ENCODE data around the gene GSTO1. TPM values are rescaled to one million over a fixed set of nuclear protein-coding genes. Genes with fewer than 3 reads are reported as not detected.
A peak's percentile ranks its signal among the peaks of the same experiment; 100 is the strongest.
"Not testable (repeated sequence)": the region's sequence is repeated elsewhere in the genome, so short reads cannot be mapped to it uniquely, and the experiment has no call there.

GSTO1 gene
- total and polyA plus RNA-seq, 2 donors from 2014 or later, result 83.7 to 263 TPM

GRCh38 chr10:104245066-104245632 is 9.5 kb upstream of the GSTO1 start:
- H3K4me3 ChIP-seq (ENCODE audit: low read length in 3 of 3), result no peak overlapping the region
- DNase-seq, result peak in 1 of 5 donors; percentile 58
- no peak overlapping the region for H3K27ac ChIP-seq (ENCODE audit: low read depth in 2 of 2, low read length in 2 of 2)
- H3K36me3 ChIP-seq (ENCODE audit: control insufficient read depth in 2 of 3, insufficient read depth in 3 of 3, low read length in 3 of 3), result no peaks in the 10 kb centered on the region
- no peak for FAIRE-seq
- TF ChIP-seq CTCF (IDR thresholded peaks at IDR 0.05; ENCODE audit: borderline replicate concordance, extremely low read depth, insufficient read depth), result no peak
- H3K9ac ChIP-seq (ENCODE audit: low read length in 3 of 3), result no peak overlapping the region
- H3K27me3 ChIP-seq (ENCODE audit: control insufficient read depth, insufficient read depth, low read length), result no peaks in the 10 kb centered on the region
- no peaks in the 10 kb centered on the region for H3K4me1 ChIP-seq (ENCODE audit: control insufficient read depth in 2 of 3, insufficient read depth in 2 of 3, low read depth in 1 of 3, low read length in 3 of 3)
- intact Hi-C loops (cut with DNase I), result no loop called here
- no peaks in the 10 kb centered on the region for H3K9me3 ChIP-seq (ENCODE audit: control insufficient read depth in 2 of 3, insufficient read depth in 1 of 3, low read length in 3 of 3)

GRCh38 chr10:104246976-104247375 is 7.7 kb upstream of the GSTO1 start:
- no peak for FAIRE-seq
- Histone ChIP-seq H3K4me3 (ENCODE audit: low read length in 3 of 3) (no peak overlapping the region), H3K27me3 (ENCODE audit: control insufficient read depth, insufficient read depth, low read length) (no peaks in the 10 kb centered on the region), H3K27ac (ENCODE audit: low read depth in 2 of 2, low read length in 2 of 2) (no peak overlapping the region), H3K9me3 (ENCODE audit: control insufficient read depth in 2 of 3, insufficient read depth in 1 of 3, low read length in 3 of 3) (no peaks in the 10 kb centered on the region), H3K9ac (ENCODE audit: low read length in 3 of 3) (no peak overlapping the region), H3K36me3 (ENCODE audit: control insufficient read depth in 2 of 3, insufficient read depth in 3 of 3, low read length in 3 of 3) (no peaks in the 10 kb centered on the region), H3K4me1 (ENCODE audit: control insufficient read depth in 2 of 3, insufficient read depth in 2 of 3, low read depth in 1 of 3, low read length in 3 of 3) (peaks cover 0 to 3% (median 0%) of the 10 kb centered on the region in 3 donors)
- no peak for TF ChIP-seq CTCF (IDR thresholded peaks at IDR 0.05; ENCODE audit: borderline replicate concordance, extremely low read depth, insufficient read depth)
- intact Hi-C loops (cut with DNase I), result no loop called here
- no peak for DNase-seq

GRCh38 chr10:104247513-104248146 is 7.1 kb upstream of the GSTO1 start:
- Histone ChIP-seq H3K9me3 (ENCODE audit: control insufficient read depth in 2 of 3, insufficient read depth in 1 of 3, low read length in 3 of 3) (no peaks in the 10 kb centered on the region), H3K27ac (ENCODE audit: low read depth in 2 of 2, low read length in 2 of 2) (no peak overlapping the region), H3K27me3 (ENCODE audit: control insufficient read depth, insufficient read depth, low read length) (no peaks in the 10 kb centered on the region), H3K9ac (ENCODE audit: low read length in 3 of 3) (no peak overlapping the region), H3K4me3 (ENCODE audit: low read length in 3 of 3) (no peak overlapping the region), H3K36me3 (ENCODE audit: control insufficient read depth in 2 of 3, insufficient read depth in 3 of 3, low read length in 3 of 3) (no peaks in the 10 kb centered on the region), H3K4me1 (ENCODE audit: control insufficient read depth in 2 of 3, insufficient read depth in 2 of 3, low read depth in 1 of 3, low read length in 3 of 3) (peaks cover 0 to 3% (median 0%) of the 10 kb centered on the region in 3 donors)
- TF ChIP-seq CTCF (IDR thresholded peaks at IDR 0.05; ENCODE audit: borderline replicate concordance, extremely low read depth, insufficient read depth), result no peak
- FAIRE-seq (no peak), DNase-seq (no peak)
- intact Hi-C loops (cut with DNase I), result no loop called here

- H3K9me3 ChIP-seq (ENCODE audit: control insufficient read depth in 2 of 3, insufficient read depth in 1 of 3, low read length in 3 of 3); H3K9ac ChIP-seq (ENCODE audit: low read length in 3 of 3); FAIRE-seq; intact Hi-C loops (cut with DNase I); H3K27me3 ChIP-seq (ENCODE audit: control insufficient read depth, insufficient read depth, low read length); H3K27ac ChIP-seq (ENCODE audit: low read depth in 2 of 2, low read length in 2 of 2); H3K4me1 ChIP-seq (ENCODE audit: control insufficient read depth in 2 of 3, insufficient read depth in 2 of 3, low read depth in 1 of 3, low read length in 3 of 3); H3K4me3 ChIP-seq (ENCODE audit: low read length in 3 of 3); H3K36me3 ChIP-seq (ENCODE audit: control insufficient read depth in 2 of 3, insufficient read depth in 3 of 3, low read length in 3 of 3): not testable (repeated sequence)
- DNase-seq, result peak in 4 of 5 donors; percentile 52 to 76 (median 67)
These were observed 5.8 kb upstream of the GSTO1 start for GRCh38 chr10:104248931-104249330.
